HG03280 (cell line): ENCODE data around the gene USH2A.

Experiments
- ATAC-seq: cut with Tn5 transposase; IDR thresholded peaks from one replicate; pipeline ENCODE4 v1.9.1; 2021; ENCODE audit warnings: mild to moderate bottlenecking, moderate library complexity; ENCODE audit not compliant: unreplicated experiment

USH2A gene

GRCh38 chr1:216144661-216145450 is 278.4 kb downstream of the USH2A start:
- ATAC-seq, result no peak

- ATAC-seq, result no peak
These were observed 280.3 kb downstream of the USH2A start for GRCh38 chr1:216142921-216143320.

- ATAC-seq, result no peak
These were observed 282.3 kb downstream of the USH2A start for GRCh38 chr1:216140730-216141524.

GRCh38 chr1:216124192-216124781 is 299.0 kb downstream of the USH2A start:
- no peak for ATAC-seq

GRCh38 chr1:216123446-216124191 is 299.6 kb downstream of the USH2A start:
- no peak for ATAC-seq

- peak; percentile 60 for ATAC-seq
These were observed 303.6 kb downstream of the USH2A start for GRCh38 chr1:216119600-216119999.

- no peak for ATAC-seq
These were observed 309.1 kb downstream of the USH2A start for GRCh38 chr1:216114180-216114579.

GRCh38 chr1:216113181-216113580 is 310.1 kb downstream of the USH2A start:
- no peak for ATAC-seq

GRCh38 chr1:216111842-216112241 is 311.4 kb downstream of the USH2A start:
- no peak for ATAC-seq

- ATAC-seq, result no peak
These were observed 327.8 kb downstream of the USH2A start for GRCh38 chr1:216095400-216095799.

GRCh38 chr1:216090556-216090955 is 332.7 kb downstream of the USH2A start:
- ATAC-seq, result no peak

GRCh38 chr1:216086678-216087077 is 336.6 kb downstream of the USH2A start:
- no peak for ATAC-seq

- ATAC-seq, result no peak
These were observed 341.8 kb downstream of the USH2A start for GRCh38 chr1:216081445-216081844.

GRCh38 chr1:216076751-216077150 is 346.5 kb downstream of the USH2A start:
- ATAC-seq, result no peak

GRCh38 chr1:216075339-216075738 is 347.9 kb downstream of the USH2A start:
- ATAC-seq, result no peak

- no peak for ATAC-seq
These were observed 349.3 kb downstream of the USH2A start for GRCh38 chr1:216073793-216074595.

GRCh38 chr1:216071262-216071661 is 352.0 kb downstream of the USH2A start:
- no peak for ATAC-seq

GRCh38 chr1:216064643-216065042 is 358.6 kb downstream of the USH2A start:
- no peak for ATAC-seq

- no peak for ATAC-seq
These were observed 365.3 kb downstream of the USH2A start for GRCh38 chr1:216057947-216058346.

GRCh38 chr1:216057063-216057462 is 366.2 kb downstream of the USH2A start:
- no peak for ATAC-seq
